H1 (cell line): ENCODE measurements around the gene DISC1. TPM values are rescaled to one million over a fixed set of nuclear protein-coding genes. Genes with fewer than 3 reads are reported as not detected.
"Not testable (repeated sequence)": the region's sequence is repeated elsewhere in the genome, so short reads cannot be mapped to it uniquely, and the experiment has no call there.

Source experiments
- CTCF ChIA-PET: fragments of 300-600 bp; sonication (Branson Sonifier 250); formaldehyde crosslinking; loops from one replicate; lab custom pipeline; 2021; ENCODE audit not compliant: partially characterized antibody; lab: Charles Lee
- POLR2A ChIA-PET: fragments of 300-600 bp; sonication (Branson Sonifier 250); formaldehyde crosslinking; loops from one replicate; lab custom pipeline; 2021; ENCODE audit warnings: inconsistent platforms; ENCODE audit not compliant: partially characterized antibody; lab: Charles Lee
- DNase-seq, 2 experiments: peaks; one replicate each; pipeline versions ENCODE4 v3.0.0 to v3.0.0-alpha.2; 2010 to 2022; ENCODE audit warnings: low spot score in 2 of 2, low read depth in 1 of 2, mixed read lengths in 1 of 2
- FAIRE-seq: peaks from 2 replicates; lab custom pipeline; 2011; peaks lifted over from hg19 to GRCh38; lab: Jason Lieb, UNC
- H2AFZ ChIP-seq: 2 replicates; pipeline ENCODE4 v1.8.1; 2012; ENCODE audit warnings: low read length, inconsistent platforms
- H2AK5ac ChIP-seq: 2 replicates; pipeline ENCODE4 v1.6.1; 2013; ENCODE audit warnings: low read depth, low read length
- H2BK120ac ChIP-seq: replicated peaks from 2 replicates; pipeline ENCODE3; 2013; ENCODE audit warnings: low read depth, low read length, inconsistent platforms
- H2BK12ac ChIP-seq: 2 replicates; pipeline ENCODE4 v1.6.1; 2013; ENCODE audit warnings: low read depth, low read length
- H2BK15ac ChIP-seq: 2 replicates; pipeline ENCODE4 v1.6.1; 2013; ENCODE audit warnings: low read length
- H2BK20ac ChIP-seq: 2 replicates; pipeline ENCODE4 v1.6.1; 2013; ENCODE audit warnings: low read length
- H2BK5ac ChIP-seq: 2 replicates; pipeline ENCODE4 v1.6.1; 2013; ENCODE audit warnings: low read depth, low read length
- H3K14ac ChIP-seq: 2 replicates; pipeline ENCODE4 v1.6.1; 2013; ENCODE audit warnings: inconsistent platforms; ENCODE audit not compliant: insufficient read length
- H3K18ac ChIP-seq: 2 replicates; pipeline ENCODE4 v1.6.1; 2013; ENCODE audit warnings: low read length; ENCODE audit errors: extremely low read depth
- H3K23ac ChIP-seq: 2 replicates; pipeline ENCODE4 v1.6.1; 2013; ENCODE audit warnings: inconsistent platforms; ENCODE audit not compliant: insufficient read length
- H3K23me2 ChIP-seq: 2 replicates; pipeline ENCODE4 v1.6.1; 2013; ENCODE audit warnings: low read depth, low read length
- H3K27ac ChIP-seq: 2 replicates; pipeline ENCODE4 v1.6.1; 2011; ENCODE audit warnings: low read depth, low read length, inconsistent platforms
- H3K27me3 ChIP-seq, 4 experiments: replicated peaks in 1 of 4; 1 replicate in 1 of 4; 2 replicates in 3 of 4; pipeline versions ENCODE4 v1.6.1 to v1.8.1; 2011 to 2013; ENCODE audit warnings: low read length in 3 of 4, mild to moderate bottlenecking in 3 of 4, inconsistent platforms in 2 of 4, mixed read lengths in 2 of 4, moderate library complexity in 1 of 4; ENCODE audit not compliant: control insufficient read depth in 3 of 4, insufficient read depth in 3 of 4; ENCODE audit errors: extremely low read depth in 1 of 4
- H3K36me3 ChIP-seq, 4 experiments: 2 replicates each; pipeline versions ENCODE4 v1.6.1 to v1.8.1; 2011 to 2013; ENCODE audit warnings: mild to moderate bottlenecking in 4 of 4, low read length in 3 of 4, moderate library complexity in 2 of 4, control low read depth in 1 of 4, inconsistent platforms in 1 of 4; ENCODE audit not compliant: insufficient read depth in 4 of 4, control insufficient read depth in 2 of 4
- H3K4ac ChIP-seq: replicated peaks from 2 replicates; pipeline ENCODE3; 2013; ENCODE audit warnings: low read length, low read depth, mixed read lengths, inconsistent platforms; ENCODE audit not compliant: insufficient read length
- H3K4me1 ChIP-seq, 4 experiments: replicated peaks in 1 of 4; 1 replicate in 1 of 4; 2 replicates in 3 of 4; pipeline versions ENCODE4 v1.6.1 to v1.8.1; 2011 to 2013; ENCODE audit warnings: low read length in 3 of 4, inconsistent platforms in 2 of 4, mixed read lengths in 1 of 4; ENCODE audit not compliant: insufficient read depth in 4 of 4, control insufficient read depth in 3 of 4
- H3K4me2 ChIP-seq, 2 experiments: 2 replicates each; pipeline versions ENCODE4 v1.6.1 to v1.8.1; 2011 to 2013; ENCODE audit warnings: low read depth in 2 of 2, low read length in 2 of 2, control low read depth in 1 of 2, inconsistent platforms in 1 of 2, mild to moderate bottlenecking in 1 of 2; ENCODE audit not compliant: insufficient read depth in 1 of 2
- H3K4me3 ChIP-seq, 4 experiments: fragments of 200-600, 300-600 bp in 1 of 4; sonication (generic), shearing (Covaris generic), sonication (Bioruptor Twin) in 1 of 4; 2 replicates each; pipeline versions ENCODE4 v1.5.1 to v1.8.1; 2011 to 2016; ENCODE audit warnings: low read length in 4 of 4, low read depth in 3 of 4, control low read depth in 2 of 4, inconsistent platforms in 2 of 4, mild to moderate bottlenecking in 2 of 4, mixed read lengths in 1 of 4, moderate library complexity in 1 of 4; ENCODE audit not compliant: insufficient read depth in 2 of 4; ENCODE audit errors: extremely low read depth in 1 of 4
- H3K56ac ChIP-seq: replicated peaks from 2 replicates; pipeline ENCODE3; 2013; ENCODE audit warnings: low read depth, mild to moderate bottlenecking, mixed read lengths, low read length, inconsistent platforms; ENCODE audit not compliant: insufficient read length
- H3K79me1 ChIP-seq: 2 replicates; pipeline ENCODE4 v1.6.1; 2013; ENCODE audit warnings: low read depth, low read length, control low read depth
- H3K79me2 ChIP-seq, 2 experiments: 2 replicates each; pipeline versions ENCODE4 v1.6.1 to v1.8.1; 2012 to 2013; ENCODE audit warnings: low read length in 2 of 2, mild to moderate bottlenecking in 2 of 2, inconsistent platforms in 1 of 2; ENCODE audit not compliant: insufficient read depth in 2 of 2, control insufficient read depth in 1 of 2
- H3K9ac ChIP-seq, 4 experiments: replicated peaks in 1 of 4; 1 replicate in 1 of 4; 2 replicates in 3 of 4; pipeline versions ENCODE4 v1.6.1 to v1.8.1; 2011 to 2013; ENCODE audit warnings: low read depth in 3 of 4, low read length in 3 of 4, control low read depth in 2 of 4, mild to moderate bottlenecking in 2 of 4, moderate library complexity in 2 of 4, inconsistent platforms in 1 of 4; ENCODE audit errors: extremely low read depth in 1 of 4
- H3K9me3 ChIP-seq, 2 experiments: 2 replicates each; pipeline versions ENCODE4 v1.6.1 to v1.8.1; 2012 to 2013; ENCODE audit warnings: mild to moderate bottlenecking in 2 of 2, moderate library complexity in 2 of 2, control low read depth in 1 of 2, inconsistent platforms in 1 of 2, low read depth in 1 of 2, low read length in 1 of 2, mixed read lengths in 1 of 2; ENCODE audit not compliant: insufficient read depth in 2 of 2
- H4K20me1 ChIP-seq, 2 experiments: replicated peaks in 1 of 2; 2 replicates each; pipeline versions ENCODE3 to v1.8.1; 2011 to 2013; ENCODE audit warnings: inconsistent platforms in 2 of 2, low read length in 2 of 2, mild to moderate bottlenecking in 1 of 2; ENCODE audit not compliant: insufficient read depth in 2 of 2, control insufficient read depth in 1 of 2
- H4K5ac ChIP-seq: 2 replicates; pipeline ENCODE4 v1.6.1; 2013; ENCODE audit warnings: low read length, low read depth, mixed read lengths, inconsistent platforms; ENCODE audit not compliant: insufficient read length
- H4K8ac ChIP-seq: 2 replicates; pipeline ENCODE4 v1.8.0; 2013; ENCODE audit warnings: mild to moderate bottlenecking, moderate library complexity, low read length, inconsistent platforms; ENCODE audit not compliant: insufficient read depth; ENCODE audit errors: extremely low read depth
- H4K91ac ChIP-seq: replicated peaks from 2 replicates; pipeline ENCODE3; 2013; ENCODE audit warnings: low read length, mixed read lengths, inconsistent platforms; ENCODE audit not compliant: insufficient read length
- WGBS, 2 experiments: shearing (Covaris generic) in 1 of 2; methylation state at CpG; one replicate each; pipeline versions ENCODE4 v1.1.6 to v1.1.7; 2013 to 2015; ENCODE audit warnings: low lambda C conversion rate in 2 of 2, mixed read lengths in 2 of 2, inconsistent platforms in 1 of 2, low coverage in 1 of 2, missing lambda C conversion rate in 1 of 2; ENCODE audit not compliant: insufficient replicate concordance in 2 of 2, insufficient coverage in 1 of 2, insufficient read length in 1 of 2; ENCODE audit errors: extremely low coverage in 1 of 2, missing lambda C conversion rate in 1 of 2; 5-methylcytosine and 5-hydroxymethylcytosine counted together
- polyA plus RNA-seq, 7 experiments: library from polyadenylated mRNA; depleted of rRNA in 3 of 7; stranded (reverse) in 5 of 7; unstranded in 2 of 7; fragments of >200 nt in 5 of 7; fragments of 200-250 nt in 2 of 7; gene quantifications; 1 replicate in 5 of 7; 2 replicates in 1 of 7; 4 replicates in 1 of 7; pipeline versions ENCODE4 v1.2.1 to v1.2.3, GENCODE V29; 2011 to 2013; ENCODE audit warnings: missing spikeins in 2 of 7, mixed read lengths in 2 of 7
- total RNA-seq: library from RNA; stranded (reverse); fragmentation: NEBNext Ultra II Directional; extraction: Animal tissue kit (Norgen Biotek cat#: 25700); gene quantifications from 2 replicates; pipeline ENCODE4 v1.2.1, GENCODE V29; 2021

The DISC1 gene
- total and polyA plus RNA-seq, 2 of the 8 experiments (the other 6 are each of a cell fraction or from before 2014, with no cell fraction given), result 1.1 to 3.5 TPM

DNA sequence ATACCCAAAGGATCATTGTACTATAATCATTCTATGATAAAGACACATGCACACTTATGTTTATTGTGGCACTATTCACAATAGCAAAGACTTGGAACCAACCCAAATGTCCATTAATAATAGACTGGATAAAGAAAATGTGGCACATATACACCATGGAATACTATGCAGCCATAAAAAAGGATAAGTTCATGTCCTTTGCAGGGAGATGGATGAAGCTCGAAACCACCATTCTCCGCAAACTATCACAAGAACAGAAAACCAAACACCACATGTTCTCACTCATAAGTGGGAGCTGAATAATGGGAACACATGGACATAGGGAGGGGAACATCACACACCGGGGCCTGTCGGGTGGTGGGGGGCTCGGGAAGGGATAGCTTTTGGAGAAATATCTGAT, 321.5 kb downstream of the DISC1 start:
- H2BK120ac ChIP-seq, H3K4ac ChIP-seq, H2AFZ ChIP-seq, H3K4me1 ChIP-seq, H3K9ac ChIP-seq, H2BK5ac ChIP-seq, POLR2A ChIA-PET, DNase-seq, H3K4me3 ChIP-seq, H3K18ac ChIP-seq, H2AK5ac ChIP-seq, H3K23me2 ChIP-seq, H3K79me2 ChIP-seq, H4K20me1 ChIP-seq, H3K9me3 ChIP-seq, H2BK15ac ChIP-seq, H4K8ac ChIP-seq, CTCF ChIA-PET, H2BK20ac ChIP-seq, H3K14ac ChIP-seq, H2BK12ac ChIP-seq, H3K27me3 ChIP-seq, H3K4me2 ChIP-seq, H3K56ac ChIP-seq, H3K79me1 ChIP-seq, H3K36me3 ChIP-seq, FAIRE-seq, H4K5ac ChIP-seq, H3K23ac ChIP-seq, H4K91ac ChIP-seq, H3K27ac ChIP-seq: not testable (repeated sequence)
- 86% methylated on average over 5 of the region's 5 CpGs; no CpG with 5 or more reads in 1 of the 2 experiments for WGBS, 2 experiments
